Tibial nerve (tissue), 4 donors: ENCODE measurements around the gene TRAPPC4.

ENCODE experiments used
- CTCF ChIP-seq, 5 experiments: fragments of 200-600 bp in 3 of 5; fragments of 450-650 bp in 2 of 5; sonication (generic) in 3 of 5; IDR thresholded peaks; one replicate each; pipeline ENCODE4 v1.5.1; 2016 to 2019; ENCODE audit warnings: antibody characterized with exemption in 5 of 5, mild to moderate bottlenecking in 3 of 5, moderate library complexity in 2 of 5
- EP300 ChIP-seq, 2 donors: sonication (generic); formaldehyde crosslinking; IDR thresholded peaks; one replicate each; pipeline ENCODE4 v1.6.1; 2017; ENCODE audit warnings: antibody characterized with exemption in 2 of 2, mild to moderate bottlenecking in 1 of 2
- POLR2A ChIP-seq, 2 donors: fragments of 450-650 bp; IDR thresholded peaks; one replicate each; pipeline ENCODE4 v1.6.1; 2017; ENCODE audit warnings: antibody characterized with exemption in 2 of 2, mild to moderate bottlenecking in 2 of 2, moderate library complexity in 2 of 2

- no peak for TF ChIP-seq CTCF (IDR thresholded peaks at IDR 0.05)
- TF ChIP-seq POLR2A (IDR thresholded peaks at IDR 0.05) = no peak
- TF ChIP-seq EP300 (IDR thresholded peaks at IDR 0.05) = no peak
Observed at GRCh38 chr11:119051440-119052162, 33.0 kb downstream of the TRAPPC4 start.
